Mesothelial cell of epicardium (in vitro differentiated cells): ENCODE results near the gene FBXL20. TPM values are rescaled to one million over a fixed set of nuclear protein-coding genes. Genes with fewer than 3 reads are reported as not detected.
"Not testable (repeated sequence)": the region's sequence is repeated elsewhere in the genome, so short reads cannot be mapped to it uniquely, and the experiment has no call there.

Experiments used
- DNase-seq, 2 experiments: peaks; one replicate each; pipeline ENCODE4 v3.0.0; 2021; ENCODE audit warnings: low spot score in 2 of 2; ENCODE audit not compliant: unreplicated experiment in 2 of 2
- H3K27ac Mint-ChIP-seq: 2 replicates; pipeline ENCODE4 v1.8.0; 2021; ENCODE audit warnings: mixed read lengths
- H3K27me3 Mint-ChIP-seq: 2 replicates; pipeline ENCODE4 v1.8.0; 2021; ENCODE audit warnings: low read depth, mixed read lengths
- H3K36me3 Mint-ChIP-seq: 2 replicates; pipeline ENCODE4 v1.8.0; 2021; ENCODE audit warnings: mixed read lengths
- H3K4me1 Mint-ChIP-seq: 2 replicates; pipeline ENCODE4 v1.8.0; 2021; ENCODE audit warnings: mixed read lengths
- H3K4me3 Mint-ChIP-seq: 2 replicates; pipeline ENCODE4 v1.8.0; 2021; ENCODE audit warnings: mild to moderate bottlenecking, moderate library complexity, mixed read lengths
- H3K9me3 Mint-ChIP-seq: 2 replicates; pipeline ENCODE4 v1.8.0; 2021; ENCODE audit warnings: mixed read lengths
- total RNA-seq: library from RNA; stranded (reverse); gene quantifications from 3 replicates; pipeline ENCODE4 v1.2.1, GENCODE V29; 2021
- TF ChIP-seq, protein P1 (sequence below): fragments of 200-600 bp; sonication (generic); IDR thresholded peaks from one replicate; pipeline ENCODE4 v1.5.0; 2021; ENCODE audit warnings: antibody characterized with exemption; ENCODE audit not compliant: unreplicated experiment

FBXL20 gene
- total RNA-seq, 1 donor from 2014 or later, result 29.1 TPM

DNA sequence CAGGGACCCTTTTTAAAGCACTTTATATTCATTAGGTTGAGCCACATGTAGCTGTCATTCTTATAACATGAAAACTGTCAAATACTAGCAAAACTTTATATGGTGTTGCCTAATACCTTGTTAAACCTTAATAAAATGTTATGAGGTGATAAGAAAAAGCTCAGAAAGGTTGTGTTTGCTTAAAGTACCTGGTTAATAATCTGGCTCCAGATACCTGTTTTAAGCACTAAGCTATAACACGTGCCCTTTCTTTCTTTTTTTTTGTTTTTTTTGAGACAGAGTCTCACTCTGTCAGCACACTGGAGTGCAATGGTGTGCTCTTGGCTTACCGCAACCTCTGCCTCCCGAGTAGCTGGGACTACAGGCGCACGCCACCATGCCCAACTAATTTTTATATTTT is 116.7 kb downstream of the FBXL20 start:
- Mint-ChIP-seq H3K36me3 (peaks cover 5% of the 10 kb centered on the region), H3K4me1 (no peaks in the 10 kb centered on the region)
- DNase-seq, result no peak

DNA sequence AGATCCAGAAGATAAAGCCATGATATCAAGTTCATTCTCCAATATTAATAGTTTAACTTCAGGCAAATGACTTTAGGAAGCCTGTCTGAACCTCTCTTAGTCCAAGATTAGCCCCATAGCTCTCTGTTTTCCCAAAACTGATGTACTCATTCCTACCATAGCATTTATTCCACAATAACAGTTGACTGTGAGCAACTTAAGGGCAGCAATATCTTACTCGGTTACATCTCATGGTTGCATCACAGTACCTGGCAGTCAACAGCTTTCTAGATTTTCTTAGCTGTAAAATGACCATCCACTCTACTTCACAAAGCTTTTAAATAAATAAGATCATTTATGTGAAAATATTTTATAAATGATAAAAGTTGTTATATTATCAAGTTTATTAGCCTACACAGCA is 117.5 kb downstream of the FBXL20 start:
- H3K36me3 Mint-ChIP-seq, result peaks cover 5% of the 10 kb centered on the region
- no peaks in the 10 kb centered on the region for H3K9me3 Mint-ChIP-seq
- no peak overlapping the region for H3K27ac Mint-ChIP-seq
- TF ChIP-seq, protein P1, sequence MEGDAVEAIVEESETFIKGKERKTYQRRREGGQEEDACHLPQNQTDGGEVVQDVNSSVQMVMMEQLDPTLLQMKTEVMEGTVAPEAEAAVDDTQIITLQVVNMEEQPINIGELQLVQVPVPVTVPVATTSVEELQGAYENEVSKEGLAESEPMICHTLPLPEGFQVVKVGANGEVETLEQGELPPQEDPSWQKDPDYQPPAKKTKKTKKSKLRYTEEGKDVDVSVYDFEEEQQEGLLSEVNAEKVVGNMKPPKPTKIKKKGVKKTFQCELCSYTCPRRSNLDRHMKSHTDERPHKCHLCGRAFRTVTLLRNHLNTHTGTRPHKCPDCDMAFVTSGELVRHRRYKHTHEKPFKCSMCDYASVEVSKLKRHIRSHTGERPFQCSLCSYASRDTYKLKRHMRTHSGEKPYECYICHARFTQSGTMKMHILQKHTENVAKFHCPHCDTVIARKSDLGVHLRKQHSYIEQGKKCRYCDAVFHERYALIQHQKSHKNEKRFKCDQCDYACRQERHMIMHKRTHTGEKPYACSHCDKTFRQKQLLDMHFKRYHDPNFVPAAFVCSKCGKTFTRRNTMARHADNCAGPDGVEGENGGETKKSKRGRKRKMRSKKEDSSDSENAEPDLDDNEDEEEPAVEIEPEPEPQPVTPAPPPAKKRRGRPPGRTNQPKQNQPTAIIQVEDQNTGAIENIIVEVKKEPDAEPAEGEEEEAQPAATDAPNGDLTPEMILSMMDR, result no peak
- H3K4me1 Mint-ChIP-seq, result no peaks in the 10 kb centered on the region
- DNase-seq, result no peak
- no peaks in the 10 kb centered on the region for H3K27me3 Mint-ChIP-seq
- H3K4me3 Mint-ChIP-seq, result no peak overlapping the region

More for the DNA sequence above, 116.7 kb downstream of the FBXL20 start:
- Mint-ChIP-seq H3K9me3 (no peaks in the 10 kb centered on the region), H3K27me3 (no peaks in the 10 kb centered on the region), H3K4me3 (no peak overlapping the region), H3K27ac (no peak overlapping the region)
- TF ChIP-seq, protein P1, result no peak

DNA sequence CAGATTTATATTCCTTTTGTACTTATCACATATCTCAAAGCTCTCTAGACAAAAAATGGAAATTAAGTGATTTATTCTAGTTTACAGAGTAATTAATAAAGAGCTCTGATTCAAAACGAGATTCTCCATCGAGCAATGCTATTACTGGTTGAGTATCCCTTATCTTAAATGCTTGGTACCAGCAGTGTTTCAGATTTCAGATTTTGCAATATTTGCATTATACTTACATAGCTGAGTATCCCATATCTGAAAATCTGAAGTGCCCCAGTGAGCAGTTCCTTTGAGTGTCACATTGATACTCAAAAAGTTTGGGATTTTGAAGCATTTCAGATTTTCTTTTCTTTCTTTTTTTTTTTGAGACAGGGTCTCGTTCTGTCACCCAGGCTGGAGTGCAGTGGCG is 118.3 kb downstream of the FBXL20 start:
- Mint-ChIP-seq H3K9me3 (no peaks in the 10 kb centered on the region), H3K4me3 (no peak overlapping the region), H3K4me1 (no peaks in the 10 kb centered on the region), H3K36me3 (peaks cover under 1% of the 10 kb centered on the region), H3K27ac (no peak overlapping the region), H3K27me3 (no peaks in the 10 kb centered on the region)
- TF ChIP-seq, protein P1, result no peak
- no peak for DNase-seq

DNA sequence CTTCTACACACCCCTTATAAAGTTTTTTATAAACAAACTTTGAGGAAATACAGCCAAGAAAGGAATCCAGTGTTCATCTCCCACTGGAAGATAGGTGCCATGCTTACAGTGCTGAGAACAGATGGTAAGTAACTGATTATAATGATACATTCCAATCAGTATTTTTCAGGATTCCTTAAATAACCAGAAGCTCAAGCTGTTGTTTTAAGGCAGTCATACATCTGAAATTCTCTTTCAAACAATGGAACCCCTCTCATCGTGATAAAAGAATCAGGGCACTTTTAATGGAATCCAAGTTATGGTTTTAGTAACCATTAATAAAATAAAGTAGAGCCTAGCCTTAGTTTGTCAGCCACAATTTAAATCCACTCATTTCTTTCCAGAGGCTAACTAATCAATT is 119.6 kb downstream of the FBXL20 start:
- Mint-ChIP-seq H3K27me3 (no peaks in the 10 kb centered on the region), H3K4me3 (no peak overlapping the region), H3K27ac (no peak overlapping the region), H3K9me3 (no peaks in the 10 kb centered on the region), H3K36me3 (peaks cover 3% of the 10 kb centered on the region), H3K4me1 (no peaks in the 10 kb centered on the region)
- DNase-seq, result no peak
- TF ChIP-seq, protein P1, result no peak

DNA sequence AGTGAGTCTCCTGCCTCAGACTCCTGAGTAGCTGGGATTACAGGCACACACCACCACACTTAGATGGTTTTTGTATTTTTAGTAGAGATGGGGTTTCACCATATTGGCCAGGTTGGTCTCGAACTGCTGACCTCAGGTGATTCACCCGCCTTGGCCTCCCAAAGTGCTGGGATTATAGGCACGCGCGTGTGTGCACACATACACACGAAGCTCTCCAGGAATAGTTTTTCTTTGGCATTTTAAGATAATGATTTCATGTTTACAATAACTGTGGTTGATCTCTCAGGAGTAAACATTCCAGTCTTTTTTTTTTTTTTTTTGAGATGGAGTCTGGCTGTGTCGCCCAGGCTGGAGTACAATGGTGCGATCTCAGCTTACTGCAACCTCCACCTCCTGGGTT is 123.2 kb downstream of the FBXL20 start:
- H3K36me3 Mint-ChIP-seq, result peaks cover 15% of the 10 kb centered on the region
- H3K4me1 Mint-ChIP-seq, H3K9me3 Mint-ChIP-seq, H3K27me3 Mint-ChIP-seq, H3K4me3 Mint-ChIP-seq, DNase-seq, H3K27ac Mint-ChIP-seq: not testable (repeated sequence)

DNA sequence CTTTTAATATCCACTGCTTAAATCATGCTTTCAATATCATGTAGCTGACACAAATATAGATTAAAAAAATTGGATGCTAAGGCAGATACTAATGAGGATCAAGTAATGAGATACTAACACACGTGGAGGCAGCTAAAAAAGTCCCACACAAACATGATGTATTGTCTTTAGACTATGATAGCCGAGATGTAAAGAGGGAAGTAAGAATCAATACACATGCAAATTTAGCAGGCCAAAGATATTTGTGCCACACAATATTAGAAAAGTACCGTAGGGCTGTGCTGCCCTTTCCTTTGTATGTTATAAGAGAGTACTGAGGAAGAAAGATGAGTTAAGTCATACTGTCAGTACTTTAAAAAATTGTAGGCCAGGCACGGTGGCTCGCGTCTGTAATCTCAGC is 124.3 kb downstream of the FBXL20 start:
- H3K9me3 Mint-ChIP-seq, result no peaks in the 10 kb centered on the region
- H3K4me3 Mint-ChIP-seq, result no peak overlapping the region
- TF ChIP-seq, protein P1, result no peak
- no peaks in the 10 kb centered on the region for H3K4me1 Mint-ChIP-seq
- H3K36me3 Mint-ChIP-seq, result peaks cover 18% of the 10 kb centered on the region
- DNase-seq, result no peak
- no peak overlapping the region for H3K27ac Mint-ChIP-seq
- no peaks in the 10 kb centered on the region for H3K27me3 Mint-ChIP-seq
